DMS 273 (cell line): ENCODE results near the gene ZNF185.

Source experiments
- DNase-seq: peaks from one replicate; lab custom pipeline; 2025; ENCODE audit not compliant: unreplicated experiment; lab: John Stamatoyannopoulos, UW

Gene ZNF185

DNA sequence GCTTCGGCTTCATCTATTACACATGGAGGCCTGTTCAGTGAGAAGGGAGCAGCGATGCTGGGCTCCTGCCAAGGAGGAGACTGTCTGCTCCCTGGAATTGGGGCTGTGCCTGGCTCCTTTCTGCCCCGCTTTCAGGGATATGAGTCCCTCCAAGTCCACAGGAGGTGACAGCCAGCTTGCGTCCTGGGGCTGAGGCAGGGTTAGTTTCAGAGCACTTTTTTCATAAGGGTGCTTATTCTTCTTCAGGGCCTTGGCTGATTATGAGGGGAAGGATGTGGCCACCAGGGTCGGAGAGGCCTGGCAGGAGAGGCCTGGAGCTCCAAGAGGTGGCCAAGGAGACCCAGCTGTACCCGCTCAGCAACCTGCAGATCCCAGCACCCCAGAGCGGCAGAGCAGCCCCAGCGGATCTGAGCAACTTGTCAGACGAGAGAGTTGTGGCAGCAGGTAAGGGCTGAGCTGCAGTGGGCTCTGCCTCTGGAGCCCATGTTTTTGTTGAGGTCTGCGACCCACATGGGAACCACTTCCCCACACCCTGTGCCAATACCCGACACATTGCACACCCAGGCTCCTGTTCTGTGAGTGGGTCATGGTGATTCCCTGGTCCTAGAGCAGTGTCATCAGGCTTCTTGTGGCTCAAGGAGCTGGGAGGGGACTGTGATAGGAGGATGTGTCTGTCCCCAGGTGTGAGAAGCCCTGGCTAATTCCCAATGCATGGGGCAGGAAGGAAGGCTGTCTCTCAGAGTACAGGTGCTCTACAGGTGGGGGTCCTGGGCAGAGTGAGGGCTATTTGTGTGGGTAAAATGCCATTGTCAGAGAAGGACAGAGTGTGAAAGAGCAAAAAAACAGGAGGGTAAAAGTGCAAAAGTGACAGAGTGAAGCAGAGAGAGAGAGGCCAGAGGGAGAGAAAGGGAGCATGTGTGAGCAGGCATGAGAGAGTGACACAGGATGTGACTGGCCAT lies 47.4 kb downstream of the ZNF185 start:
- no peak for DNase-seq

GRCh38 chrX:152946681-152947080 lies 48.8 kb downstream of the ZNF185 start:
- DNase-seq, result no peak
